Suprapubic skin (tissue), 4 donors: ENCODE measurements around the gene BIN1.

ENCODE experiments used
- CTCF ChIP-seq, 2 donors: fragments of 200-600 bp in 1 of 2; fragments of 450-650 bp in 1 of 2; sonication (generic) in 1 of 2; IDR thresholded peaks; one replicate each; pipeline ENCODE4 v1.5.1; 2016 to 2019; ENCODE audit warnings: antibody characterized with exemption in 2 of 2, mild to moderate bottlenecking in 1 of 2, moderate library complexity in 1 of 2
- POLR2A ChIP-seq, 2 donors: fragments of 450-650 bp; IDR thresholded peaks; one replicate each; pipeline ENCODE4 v1.6.1; 2017; ENCODE audit warnings: antibody characterized with exemption in 2 of 2, mild to moderate bottlenecking in 2 of 2, moderate library complexity in 2 of 2
- POLR2AphosphoS5 ChIP-seq, 3 donors: sonication (generic); formaldehyde crosslinking; IDR thresholded peaks; one replicate each; pipeline ENCODE4 v1.6.1; 2017; ENCODE audit warnings: antibody characterized with exemption in 3 of 3

GRCh38 chr2:127153691-127154158 is 46.8 kb upstream of the BIN1 start:
- TF ChIP-seq POLR2A (IDR thresholded peaks at IDR 0.05): no peak
- no peak for TF ChIP-seq POLR2AphosphoS5 (IDR thresholded peaks at IDR 0.05)
- TF ChIP-seq CTCF (IDR thresholded peaks at IDR 0.05): no peak
